Activated T-helper 1 cell treated with anti-CD3 and anti-CD28 coated beads, Interleukin-12 subunit alpha, Interleukin-12 subunit beta, Interleukin-2, Interleukin-4 antibody, amounts not matched to agents 30 ng/mL and 10 ng/mL and 1 ng/mL, durations not matched to agents 14 hours and 24 hours and 36 hours (primary cell): ENCODE results near the gene BTG2. TPM values are rescaled to one million over a fixed set of nuclear protein-coding genes. Genes with fewer than 3 reads are reported as not detected.

Experiments used
- DNase-seq: peaks from one replicate; pipeline ENCODE4 v3.0.0; 2021; ENCODE audit warnings: low spot score
- H3K27ac Mint-ChIP-seq: one replicate; pipeline ENCODE4 v1.8.0; 2021; ENCODE audit warnings: mild to moderate bottlenecking, mixed read lengths
- H3K27me3 Mint-ChIP-seq: one replicate; pipeline ENCODE4 v1.8.0; 2022; ENCODE audit warnings: mild to moderate bottlenecking, moderate library complexity, mixed read lengths; ENCODE audit not compliant: insufficient read depth
- H3K36me3 Mint-ChIP-seq: one replicate; pipeline ENCODE4 v1.8.0; 2021; ENCODE audit warnings: low read depth, mixed read lengths
- H3K4me1 Mint-ChIP-seq: one replicate; pipeline ENCODE4 v1.8.0; 2021; ENCODE audit warnings: low read depth, mixed read lengths
- H3K4me3 Mint-ChIP-seq: one replicate; pipeline ENCODE4 v1.8.0; 2021; ENCODE audit warnings: mild to moderate bottlenecking, moderate library complexity, mixed read lengths
- H3K9me3 Mint-ChIP-seq: one replicate; pipeline ENCODE4 v1.8.0; 2021; ENCODE audit warnings: mixed read lengths
- intact Hi-C: fragments of 100-400 bp; cut with micrococcal nuclease; formaldehyde crosslinking; loops from one replicate; pipeline ENCODE4 v1.15.1; 2024
- total RNA-seq: library from RNA; stranded (reverse); gene quantifications from 2 replicates; pipeline ENCODE4 v1.2.3, GENCODE V29; 2022

The BTG2 gene
- total RNA-seq, 1 donor from 2014 or later: 137 TPM

DNA sequence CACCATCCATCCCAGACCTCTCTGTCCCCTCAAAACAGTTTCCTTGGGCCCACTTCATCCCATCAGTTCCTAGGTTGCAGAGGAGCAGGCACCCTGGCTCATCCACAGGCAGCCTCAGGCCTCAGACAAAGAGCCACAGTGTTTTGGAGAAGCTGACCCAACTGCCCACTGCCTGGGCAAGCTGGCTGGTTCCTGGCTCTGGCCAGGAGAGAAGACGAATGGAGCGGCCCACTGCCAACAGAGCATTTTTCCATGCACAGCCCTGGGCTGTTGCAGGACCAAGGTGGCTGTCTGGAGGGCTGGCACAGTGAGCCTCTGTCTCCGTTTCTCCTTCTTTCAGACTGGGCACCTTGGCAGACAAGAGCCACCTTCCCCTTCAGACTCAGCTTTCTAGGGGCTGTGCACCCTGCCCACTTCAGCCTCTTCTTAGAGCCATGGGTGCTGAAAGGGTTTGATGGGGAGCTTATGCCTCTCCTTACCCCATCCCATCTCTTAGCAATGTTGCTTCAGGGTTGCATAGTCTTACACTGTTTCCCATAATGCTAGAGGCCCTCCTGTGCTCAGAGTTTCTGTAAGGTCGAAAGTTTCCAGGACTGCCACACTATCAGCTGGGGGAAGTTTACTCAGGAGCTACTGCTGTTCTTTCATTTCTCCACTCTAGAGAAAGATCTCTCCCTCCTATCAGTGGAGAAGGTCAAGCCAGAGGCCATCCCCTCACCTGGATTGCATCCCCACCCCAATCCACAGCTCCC is 44.6 kb downstream of the BTG2 start:
- Mint-ChIP-seq H3K4me3 (peak overlapping the region; percentile 0), H3K9me3 (no peaks in the 10 kb centered on the region), H3K27me3 (peaks cover 12% of the 10 kb centered on the region), H3K36me3 (no peaks in the 10 kb centered on the region), H3K27ac (no peak overlapping the region), H3K4me1 (peaks cover 6% of the 10 kb centered on the region)
- no peak for DNase-seq
- intact Hi-C loops: no loop called here

- peak within 1 kb of the TSS; percentile 43 for H3K4me3 Mint-ChIP-seq
- DNase-seq: no peak
- peak within 1 kb of the TSS; percentile 29 for H3K27ac Mint-ChIP-seq
- H3K36me3 Mint-ChIP-seq: no peaks in the 10 kb centered on the region
- peaks cover 6% of the 10 kb centered on the region for H3K4me1 Mint-ChIP-seq
- H3K9me3 Mint-ChIP-seq: peaks cover 4% of the 10 kb centered on the region
- peaks cover 18% of the 10 kb centered on the region for H3K27me3 Mint-ChIP-seq
- intact Hi-C loops: no loop called here
These were observed 45.8 kb downstream of the BTG2 start, which contains the start of gene FMOD for GRCh38 chr1:203351037-203351625. Gene FMOD, minus strand, starts transcription at chr1:203351122. Its CDS starts 2,852 bp downstream, at chr1:203348270.

- peaks cover 4% of the 10 kb centered on the region for H3K9me3 Mint-ChIP-seq
- intact Hi-C loops: no loop called here
- H3K27me3 Mint-ChIP-seq: peaks cover 19% of the 10 kb centered on the region
- H3K4me1 Mint-ChIP-seq: peaks cover 6% of the 10 kb centered on the region
- no peak overlapping the region for H3K27ac Mint-ChIP-seq
- no peaks in the 10 kb centered on the region for H3K36me3 Mint-ChIP-seq
- H3K4me3 Mint-ChIP-seq: no peak overlapping the region
- DNase-seq: no peak
These were observed 48.2 kb downstream of the BTG2 start for GRCh38 chr1:203353486-203353885.

- DNase-seq: no peak
- Mint-ChIP-seq H3K27me3 (peaks cover 24% of the 10 kb centered on the region), H3K9me3 (peaks cover 4% of the 10 kb centered on the region), H3K36me3 (no peaks in the 10 kb centered on the region), H3K27ac (no peak overlapping the region), H3K4me1 (peaks cover 6% of the 10 kb centered on the region), H3K4me3 (no peak overlapping the region)
- intact Hi-C loops: no loop called here
These were observed 48.9 kb downstream of the BTG2 start for GRCh38 chr1:203354246-203354645.

DNA sequence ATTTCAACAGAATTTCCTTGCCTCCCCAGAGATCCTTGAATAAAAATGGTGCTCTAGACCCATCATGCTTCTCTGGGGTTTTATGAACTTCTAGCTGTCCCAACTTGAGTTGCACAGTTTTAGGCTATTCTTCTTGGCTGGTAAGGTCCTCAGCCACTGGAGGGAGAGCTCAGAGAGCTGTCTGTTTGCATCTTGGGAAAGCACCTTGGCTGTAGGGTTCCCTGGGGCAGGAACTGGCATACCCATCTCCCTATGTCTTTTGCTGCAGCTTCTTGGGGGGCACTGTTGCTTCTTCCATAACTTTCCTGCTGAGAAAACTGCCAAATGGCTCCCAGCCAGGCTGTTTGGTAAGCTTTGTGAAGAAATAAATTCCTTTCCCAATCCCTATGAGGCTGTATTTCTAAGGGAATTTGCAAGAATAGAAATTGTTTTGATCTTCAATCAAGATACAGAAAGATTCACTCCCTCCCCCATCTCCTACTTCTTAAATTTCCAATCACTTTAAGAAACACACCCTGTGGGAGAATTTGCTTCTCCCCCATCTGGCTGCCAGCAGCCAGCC is 53.8 kb downstream of the BTG2 start:
- no peak overlapping the region for H3K27ac Mint-ChIP-seq
- peaks cover 4% of the 10 kb centered on the region for H3K9me3 Mint-ChIP-seq
- peaks cover 24% of the 10 kb centered on the region for H3K27me3 Mint-ChIP-seq
- no peaks in the 10 kb centered on the region for H3K4me1 Mint-ChIP-seq
- intact Hi-C loops: no loop called here
- no peaks in the 10 kb centered on the region for H3K36me3 Mint-ChIP-seq
- no peak for DNase-seq
- H3K4me3 Mint-ChIP-seq: no peak overlapping the region

Other genes starting within 250 kb of the BTG2 start
- not detected in 2 replicates for gene MYOG, start 219.5 kb upstream of the BTG2 start, total RNA-seq
- not detected in 2 replicates for gene ADORA1, start 177.8 kb upstream of the BTG2 start, total RNA-seq
- not detected in 2 replicates for gene MYBPH, start 129.7 kb upstream of the BTG2 start, total RNA-seq
- gene CHI3L1, start 118.8 kb upstream of the BTG2 start, total RNA-seq: not detected in 2 replicates
- gene CHIT1, start 75.8 kb upstream of the BTG2 start, total RNA-seq: 0.15 and 0.52 TPM in 2 replicates
- 3.4 and 4.1 TPM in 2 replicates for gene FMOD, start 45.6 kb downstream of the BTG2 start, total RNA-seq
- not detected in 2 replicates for gene PRELP, start 170.3 kb downstream of the BTG2 start, total RNA-seq
- gene OPTC, start 188.6 kb downstream of the BTG2 start, total RNA-seq: not detected in 2 replicates